HUDEP-2 (cell line): ENCODE measurements around the gene WNT4.
A peak's percentile ranks its signal among the peaks of the same experiment; 100 is the strongest.
"Not testable (repeated sequence)": the region's sequence is repeated elsewhere in the genome, so short reads cannot be mapped to it uniquely, and the experiment has no call there.

Source experiments
- DNase-seq, 76 experiments: peaks; one replicate each; lab custom pipeline; 2025; ENCODE audit not compliant: unreplicated experiment in 76 of 76; lab: John Stamatoyannopoulos, UW

The WNT4 gene

DNA sequence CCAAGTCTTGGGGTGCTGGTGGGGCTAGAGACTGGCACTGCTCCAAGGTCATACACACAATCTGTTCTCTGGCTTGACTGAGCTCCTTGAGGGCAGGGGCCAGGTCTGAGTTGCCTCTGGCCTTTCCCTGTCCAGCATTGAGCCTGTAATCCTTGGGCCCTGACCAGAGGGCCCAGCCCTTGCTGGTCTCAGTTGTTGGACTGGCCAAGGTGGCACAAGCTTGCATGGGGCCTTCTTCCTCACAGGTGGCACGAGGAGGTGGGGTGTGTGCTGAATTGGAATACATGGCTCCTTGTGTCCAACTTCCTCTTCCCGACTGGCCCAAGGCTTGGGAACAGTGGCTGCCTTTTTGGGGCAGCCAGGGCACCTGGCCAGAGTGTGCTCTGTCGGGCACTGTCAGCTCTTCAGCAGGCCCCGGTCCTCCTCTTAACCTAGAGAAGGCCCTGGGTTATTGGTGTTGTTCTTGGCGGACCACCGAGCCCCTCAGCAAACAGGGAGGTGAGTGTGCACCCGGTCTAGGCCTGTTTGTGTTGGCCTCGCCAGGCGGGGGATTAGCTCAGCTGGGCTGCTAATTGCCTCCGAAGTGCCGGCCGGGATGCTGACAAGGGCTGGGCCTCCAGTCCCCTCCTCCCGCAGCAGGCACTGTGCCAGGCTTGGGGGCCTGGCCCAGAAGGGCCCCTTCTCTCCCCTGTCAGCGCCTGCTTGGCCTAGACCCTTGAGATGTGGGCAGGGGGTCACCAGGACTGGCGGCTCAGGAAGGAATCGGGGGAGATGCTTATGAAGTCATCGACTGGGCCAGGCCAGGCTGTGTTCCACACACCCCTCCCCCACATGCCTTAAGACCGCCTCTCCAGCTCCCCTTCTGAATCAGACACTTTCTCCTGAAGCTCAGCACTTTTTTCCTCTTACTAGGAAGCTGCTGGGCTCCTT is 28.5 kb downstream of the WNT4 start:
- DNase-seq = no peak

DNA sequence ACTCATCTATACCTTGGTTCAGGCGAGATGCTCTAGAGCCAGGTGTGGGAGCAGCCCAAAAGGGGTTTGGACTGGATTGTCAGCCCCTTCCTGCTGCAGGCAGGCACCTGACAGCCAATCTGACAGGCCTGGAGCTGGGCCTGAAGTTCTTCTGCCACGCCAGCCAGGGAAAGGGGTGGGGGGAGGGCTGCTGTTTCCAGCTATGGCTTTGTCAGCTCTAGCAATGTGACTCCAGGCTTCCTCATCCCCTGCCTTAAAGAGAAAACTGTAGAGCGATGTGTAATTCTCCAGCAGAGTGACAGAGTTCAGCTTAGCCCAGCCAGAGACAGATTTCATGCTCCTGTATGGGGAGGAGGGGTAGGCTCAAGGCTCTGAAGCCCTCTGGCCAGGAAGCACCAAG is 30.3 kb downstream of the WNT4 start:
- DNase-seq = no peak

DNA sequence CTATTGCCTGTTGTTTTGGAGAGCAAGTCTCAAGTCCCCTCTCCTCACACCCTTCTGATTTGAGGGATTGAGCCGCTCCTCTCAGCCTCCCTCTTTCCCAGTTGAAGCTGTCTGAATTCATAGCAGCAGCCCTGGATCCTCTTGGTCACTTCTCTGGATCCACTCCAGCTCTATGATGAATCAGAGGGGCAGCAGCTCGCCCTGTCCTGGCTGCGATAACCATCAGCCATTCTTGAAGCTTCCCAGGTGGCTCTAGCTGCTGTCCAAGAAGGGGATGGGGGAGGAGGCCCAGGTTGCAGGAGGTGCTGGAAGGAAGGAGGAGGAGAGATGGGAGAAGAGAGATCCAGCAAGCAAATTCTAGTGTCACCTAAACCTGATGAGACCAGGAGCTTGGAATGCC is 31.3 kb downstream of the WNT4 start:
- DNase-seq = no peak

DNA sequence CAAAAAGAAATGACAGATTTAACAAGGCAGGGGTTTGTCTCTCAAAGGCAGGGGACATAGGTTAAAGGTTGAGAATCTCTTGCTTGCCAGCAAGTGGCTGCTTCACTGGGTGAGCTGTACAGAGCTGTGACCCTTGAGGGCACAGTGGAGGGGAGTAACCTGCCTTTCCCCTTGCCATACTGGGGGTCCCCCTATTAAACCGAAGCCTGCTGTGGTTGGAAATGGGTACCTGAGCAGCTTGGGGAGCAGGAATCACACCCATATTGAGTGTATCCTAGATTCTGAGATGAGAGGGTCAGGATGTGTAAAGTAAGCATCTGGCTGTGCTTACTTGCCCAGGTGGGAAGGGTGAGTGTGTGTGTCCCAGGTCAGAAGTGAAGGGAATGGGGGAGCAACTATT is 31.8 kb downstream of the WNT4 start:
- no peak for DNase-seq

DNA sequence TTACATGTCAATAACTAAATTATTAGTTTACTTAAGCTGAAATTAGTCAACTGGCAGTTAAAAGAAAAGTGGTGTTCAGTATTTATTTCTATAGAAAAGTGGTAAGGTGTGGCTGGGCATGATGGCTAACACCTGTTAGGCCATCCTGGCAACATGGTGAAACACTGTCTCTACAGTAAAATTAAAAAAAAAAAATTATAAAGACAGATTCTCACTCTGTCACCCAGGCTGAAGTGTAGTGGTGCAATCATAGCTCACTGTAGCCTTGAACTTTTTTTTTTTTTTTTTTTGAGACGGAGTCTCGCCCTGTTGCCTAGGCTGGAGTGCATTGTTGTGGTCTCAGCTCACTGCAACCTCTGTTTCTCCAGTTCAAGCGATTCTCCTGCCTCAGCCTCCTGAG is 32.9 kb downstream of the WNT4 start:
- DNase-seq = no peak

DNA sequence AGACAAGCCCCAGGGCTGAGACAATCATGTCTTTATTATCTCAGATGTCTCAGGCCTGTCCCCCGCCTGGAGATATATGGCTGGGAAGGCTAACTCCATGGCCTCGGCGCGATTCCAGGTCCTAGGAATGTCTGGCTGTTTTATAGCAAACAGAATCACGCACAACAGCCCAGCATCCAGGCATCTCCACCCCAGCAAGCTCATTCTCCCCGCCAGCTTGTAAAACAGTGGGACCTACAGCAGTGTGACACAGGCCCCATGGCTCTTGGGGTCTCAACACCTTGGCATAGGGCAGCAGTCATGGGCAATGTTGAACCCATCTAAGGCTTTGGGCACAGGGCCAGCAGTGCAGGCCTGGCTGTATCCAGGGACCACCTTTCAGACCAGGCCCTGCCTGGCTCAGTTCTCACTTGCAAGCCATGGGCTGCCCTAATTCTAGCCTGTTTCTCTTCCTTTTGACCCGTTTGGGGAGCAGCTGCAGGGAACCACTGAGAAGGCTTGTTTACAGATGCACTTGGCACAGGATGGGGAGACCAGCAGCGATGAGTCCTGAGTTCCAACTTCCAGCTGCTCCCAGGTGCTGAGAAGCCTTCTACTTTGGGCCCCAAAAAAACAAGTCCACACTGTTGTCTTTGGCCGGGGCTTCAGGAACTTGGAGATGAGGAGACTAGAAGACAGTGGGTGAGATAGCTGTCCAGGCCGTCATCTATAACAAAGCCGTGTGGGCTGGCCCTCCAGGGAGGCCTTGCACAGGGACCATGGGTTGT is 34.4 kb downstream of the WNT4 start:
- no peak for DNase-seq

DNA sequence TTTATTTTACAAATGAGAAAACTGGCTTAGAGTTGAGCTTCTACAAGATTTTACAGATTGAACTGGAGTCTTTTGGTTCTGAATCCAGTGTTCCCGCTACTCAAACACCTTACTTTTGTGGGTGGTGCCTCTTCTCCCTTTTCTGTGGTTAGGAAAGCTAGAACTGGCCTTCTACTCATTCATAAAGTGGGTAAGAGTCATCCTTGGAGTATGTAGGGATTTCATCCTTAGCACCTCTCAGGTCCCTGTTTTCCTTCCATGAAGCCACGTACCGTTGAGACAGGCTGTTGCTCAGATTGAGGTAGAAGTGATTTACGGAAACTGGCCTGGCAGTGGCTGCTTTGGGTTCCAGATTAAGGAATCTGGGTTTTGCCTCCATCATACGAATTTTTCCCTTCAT is 35.8 kb downstream of the WNT4 start:
- no peak for DNase-seq

DNA sequence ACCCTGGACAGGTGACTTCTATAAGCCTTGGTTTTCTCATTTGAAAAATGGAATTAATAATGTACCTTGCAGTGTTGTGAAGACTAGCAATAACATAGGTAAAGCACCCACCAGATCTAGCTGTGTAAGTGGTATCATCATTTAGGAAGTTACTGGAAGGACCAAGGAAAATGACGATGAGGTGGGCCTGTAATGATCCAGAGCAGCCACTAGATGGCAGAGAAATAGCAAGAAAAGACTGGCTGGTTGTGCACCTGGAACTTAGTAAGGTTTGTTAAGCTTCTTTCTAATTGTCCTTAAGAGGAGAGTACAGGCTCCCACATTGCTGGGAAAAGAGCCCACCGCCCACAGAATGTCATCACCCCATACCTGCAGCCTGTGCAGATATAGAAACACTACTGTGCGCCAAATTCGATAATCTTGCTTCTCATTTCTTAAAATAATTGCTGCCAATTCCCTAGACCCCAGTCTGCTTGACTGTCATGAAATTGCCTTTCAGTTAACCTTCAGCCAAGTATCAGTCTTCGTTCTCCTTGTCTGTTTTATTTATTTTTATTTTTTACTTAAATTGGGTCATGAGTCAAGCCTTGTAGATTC is 37.2 kb downstream of the WNT4 start:
- DNase-seq = peak in 19 of 76 experiments; percentile 5 to 54 (median 19)

DNA sequence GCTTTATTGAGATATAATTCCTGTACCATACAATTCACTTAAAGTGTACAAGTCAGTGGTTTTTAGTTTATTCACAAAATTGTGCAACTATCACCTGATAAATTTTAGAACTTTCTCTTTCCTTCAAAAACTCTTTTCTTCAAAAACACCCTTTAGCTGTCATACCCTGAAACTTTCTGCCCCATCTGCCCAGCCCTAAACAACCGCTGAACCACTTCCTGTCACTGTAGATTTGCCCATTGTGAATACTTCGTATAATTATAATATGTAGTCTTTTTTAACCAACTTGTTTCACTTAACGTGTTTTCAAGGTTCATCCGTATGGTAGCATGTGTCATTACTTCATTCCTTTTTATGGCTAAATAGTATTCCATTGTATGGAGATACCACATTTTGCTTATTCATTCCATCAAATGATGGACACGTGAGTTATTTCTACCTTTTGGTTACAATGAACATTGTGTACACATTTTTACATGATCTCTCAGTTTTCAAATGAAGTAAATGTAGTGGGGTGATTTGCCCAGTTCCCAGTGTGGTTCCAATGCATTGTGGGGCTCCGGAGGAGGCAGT is 37.9 kb downstream of the WNT4 start:
- DNase-seq = no peak

DNA sequence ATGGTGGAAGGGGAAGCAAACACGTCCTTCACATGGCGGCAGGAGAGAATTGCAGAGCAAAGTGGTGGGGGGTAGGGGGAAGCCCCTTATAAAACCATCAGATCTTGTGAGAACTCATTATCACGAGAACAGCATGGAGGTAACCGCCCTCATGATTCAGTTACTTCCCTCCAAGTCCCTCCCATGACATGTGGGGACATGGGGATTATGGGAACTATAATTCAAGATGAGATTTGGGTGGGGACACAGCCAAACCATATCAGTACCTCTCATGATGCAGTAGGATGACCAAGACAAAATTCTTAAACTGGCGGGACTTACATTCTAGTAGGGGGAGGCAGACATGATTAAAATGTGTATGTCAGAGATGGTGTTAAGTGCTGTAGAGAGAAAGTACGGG is 38.8 kb downstream of the WNT4 start:
- DNase-seq = peak in 13 of 76 experiments; percentile 4 to 45 (median 12)

DNA sequence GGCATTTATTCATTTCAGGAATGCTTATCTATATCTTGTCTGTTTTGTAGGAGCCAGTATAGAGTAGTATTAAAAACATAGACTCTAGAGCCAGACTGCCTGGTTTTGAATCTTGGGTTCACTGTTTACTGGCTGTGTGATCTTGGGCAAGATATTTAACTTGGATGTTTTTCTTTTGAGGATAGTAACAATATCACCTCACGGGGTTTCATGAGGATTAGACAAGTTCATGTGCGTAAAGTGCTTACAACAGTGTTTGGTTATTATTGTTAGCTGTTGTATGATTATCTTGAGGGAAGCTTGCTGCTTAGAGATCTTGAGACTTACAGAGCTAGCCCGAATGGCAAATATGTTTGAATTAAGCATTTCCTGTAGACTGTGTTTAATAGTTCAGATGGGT is 40.2 kb downstream of the WNT4 start:
- no peak for DNase-seq

DNA sequence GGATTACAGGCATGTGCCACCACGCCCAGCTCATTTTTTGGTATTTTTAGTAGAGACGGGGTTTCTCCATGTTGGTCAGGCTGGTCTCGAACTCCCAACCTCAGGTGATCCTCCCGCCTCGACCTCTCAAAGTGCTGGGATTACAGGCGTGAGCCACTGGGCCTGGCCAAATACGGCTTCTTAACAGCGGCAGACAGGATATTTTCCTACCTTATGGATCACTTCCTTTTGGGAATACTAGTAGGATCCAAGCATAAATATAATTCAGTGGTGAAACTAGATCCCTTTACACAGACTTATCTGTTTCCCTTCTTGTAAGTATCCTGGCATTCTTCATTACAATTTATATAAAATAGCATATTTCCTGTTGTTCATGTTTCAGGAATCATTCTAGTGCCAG is 40.9 kb downstream of the WNT4 start:
- no peak for DNase-seq

DNA sequence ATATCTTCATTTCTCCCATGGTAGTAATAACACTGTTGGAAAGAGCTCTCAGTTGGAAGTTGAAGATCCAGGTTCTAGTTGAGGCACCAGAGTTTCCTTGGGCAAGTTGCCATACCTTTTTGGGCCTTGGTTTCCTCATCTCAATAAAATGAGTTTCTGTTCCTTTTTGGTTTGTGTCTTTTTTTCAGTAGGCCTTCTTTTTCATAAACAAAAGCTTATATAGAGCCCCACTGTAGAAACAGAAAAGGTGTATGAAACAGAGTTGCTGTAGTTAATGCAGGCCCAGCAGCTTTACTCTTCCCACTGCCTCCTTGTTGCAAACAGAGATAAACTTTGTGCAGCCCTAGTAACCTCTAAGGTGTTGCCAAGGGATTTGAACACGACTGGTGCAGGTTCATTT is 41.7 kb downstream of the WNT4 start:
- DNase-seq = no peak

DNA sequence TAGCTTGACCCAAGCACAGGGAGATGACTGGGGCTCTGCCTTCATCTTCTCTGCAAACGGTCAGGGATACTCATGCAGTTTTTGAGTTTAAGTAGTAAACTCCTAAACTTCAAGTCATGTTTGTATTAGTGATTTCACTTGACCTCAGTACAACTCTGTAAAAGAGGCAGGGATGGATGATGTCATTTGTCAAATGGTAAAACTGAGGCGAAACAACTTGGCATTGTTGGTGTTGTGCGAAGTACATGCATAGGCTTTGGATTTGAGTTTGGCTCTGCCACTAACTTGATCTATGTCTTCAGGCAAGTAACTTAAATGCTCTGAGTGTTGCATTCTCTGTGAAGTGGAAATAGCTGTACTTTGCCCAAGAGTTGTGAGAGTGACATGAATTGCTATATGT is 42.7 kb downstream of the WNT4 start:
- no peak for DNase-seq

DNA sequence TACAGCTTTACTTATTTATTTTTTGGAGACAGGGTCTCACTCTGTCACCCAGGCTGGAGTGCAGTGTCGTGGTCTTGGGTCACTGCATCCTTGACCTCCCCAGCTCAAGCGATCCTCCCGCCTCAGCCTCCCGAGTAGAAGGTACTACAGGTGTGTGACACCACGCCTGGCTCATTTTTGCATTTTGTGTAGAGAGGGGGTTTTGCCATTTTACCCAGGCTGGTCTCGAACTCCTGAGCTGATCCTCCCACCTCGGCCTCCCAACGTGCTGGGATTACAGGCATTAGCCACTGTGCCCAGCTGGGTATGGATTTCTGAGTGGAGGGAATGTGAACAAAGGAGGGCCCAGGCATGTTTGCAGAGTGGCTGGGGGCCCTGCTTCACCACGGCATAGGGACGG is 44.1 kb downstream of the WNT4 start:
- no peak for DNase-seq

DNA sequence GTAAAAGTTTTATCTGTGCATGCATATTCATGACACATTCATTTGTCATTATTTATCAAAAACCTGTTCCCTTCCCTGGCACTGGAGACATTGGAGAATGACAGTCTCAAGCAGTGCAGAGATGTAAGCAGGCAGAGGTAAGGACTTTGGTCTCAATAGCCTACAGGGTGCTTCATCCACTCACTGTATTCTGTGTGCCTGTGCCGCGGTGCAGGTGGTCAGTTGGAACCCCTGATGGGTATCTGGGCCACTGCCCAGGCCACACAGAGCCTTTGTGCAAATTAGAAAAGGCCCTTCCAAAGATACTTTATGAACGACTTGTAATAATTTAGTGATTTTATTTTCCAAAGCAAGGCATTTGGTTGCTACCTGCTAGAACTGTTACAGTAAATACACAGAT is 46.4 kb downstream of the WNT4 start:
- no peak for DNase-seq

DNA sequence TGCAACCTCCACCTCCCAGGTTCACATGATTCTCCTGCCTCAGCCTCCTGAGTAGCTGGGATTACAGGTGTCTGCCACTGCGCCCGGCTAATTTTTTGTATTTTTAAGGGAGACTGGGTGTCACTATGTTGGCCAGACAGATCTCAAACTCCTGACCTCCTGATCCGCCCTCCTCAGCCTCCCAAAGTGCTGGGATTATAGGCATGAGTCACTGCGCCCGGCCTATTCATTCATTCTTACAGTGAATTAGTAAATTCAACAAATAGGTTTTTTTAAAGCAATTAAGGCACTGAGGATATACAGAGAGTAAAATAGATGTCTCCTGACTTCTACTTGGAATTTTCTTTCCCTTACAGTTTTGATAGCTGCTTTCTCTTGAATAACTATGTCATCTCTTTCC is 46.9 kb downstream of the WNT4 start:
- DNase-seq = no peak

DNA sequence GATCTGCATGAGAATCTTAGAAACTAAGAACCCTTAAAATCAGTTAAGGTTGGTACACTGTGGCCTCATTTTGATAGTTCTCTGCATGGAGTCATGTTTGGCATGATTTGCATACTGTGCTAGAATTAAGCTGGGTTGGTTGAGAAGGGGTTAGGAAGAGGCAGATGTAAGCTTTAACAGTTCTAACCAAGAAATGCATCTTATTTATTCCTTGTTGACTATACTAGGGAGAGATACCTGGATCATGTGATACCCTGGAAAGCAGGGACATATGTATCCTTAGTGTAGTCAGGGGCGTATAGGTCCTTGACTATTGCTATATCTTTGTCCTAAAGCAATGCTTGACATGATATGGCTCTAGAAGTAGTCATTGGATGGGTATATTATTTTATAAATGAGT is 49.4 kb downstream of the WNT4 start:
- no peak for DNase-seq

DNA sequence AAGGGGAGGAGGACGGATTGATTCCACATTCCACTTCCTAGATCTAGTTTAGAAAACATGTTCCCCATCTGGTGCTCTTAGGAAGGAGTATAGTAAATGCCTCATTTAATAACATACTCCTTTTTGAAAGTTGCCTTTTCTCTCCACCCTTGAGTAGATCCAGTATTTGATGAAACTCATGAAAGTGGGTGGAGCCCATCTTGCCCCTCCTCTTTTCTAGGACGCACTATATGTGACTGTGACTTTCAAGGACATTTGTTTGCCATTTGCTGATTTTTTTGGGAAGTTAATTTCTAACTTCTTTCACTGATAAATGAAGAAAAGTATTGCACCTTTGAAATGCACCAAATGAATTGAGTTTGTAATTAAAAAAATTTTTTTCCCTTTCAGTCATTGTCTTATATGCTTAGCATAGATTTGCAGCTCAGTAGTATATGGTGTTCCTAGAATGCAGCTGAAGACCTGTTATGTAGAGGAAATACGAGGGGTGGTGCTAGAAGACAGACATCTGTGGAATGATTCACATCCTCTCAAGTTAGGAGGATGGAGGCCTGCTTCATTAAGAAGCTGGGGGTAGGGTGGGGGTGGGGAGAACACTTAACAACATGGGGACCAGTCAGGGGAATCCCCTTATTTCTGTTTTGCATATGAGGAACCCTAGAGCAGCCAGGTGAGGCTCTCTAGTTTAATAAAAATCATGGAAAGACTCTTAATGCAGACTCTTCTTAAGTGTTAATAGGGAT is 50.7 kb downstream of the WNT4 start:
- DNase-seq = not testable (repeated sequence)

DNA sequence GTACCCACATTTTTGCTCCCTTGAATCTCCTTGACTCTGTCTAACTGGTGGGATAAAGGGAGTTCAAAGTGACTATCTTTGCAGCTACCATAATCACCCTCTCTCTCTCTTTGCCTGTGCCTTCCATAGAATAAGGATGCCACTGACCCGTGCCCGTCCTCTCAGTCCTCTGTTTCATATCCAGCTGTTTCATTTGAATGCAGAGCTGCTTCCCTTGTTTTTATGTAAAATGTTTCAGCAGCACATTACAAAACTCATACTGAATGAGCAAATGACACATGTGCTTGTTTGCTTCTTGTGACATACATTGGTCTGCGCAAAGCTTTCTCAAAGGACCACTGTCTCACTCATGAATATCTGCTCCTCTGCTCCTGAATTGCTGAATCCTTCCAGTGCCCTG is 52.0 kb downstream of the WNT4 start:
- DNase-seq = no peak

DNA sequence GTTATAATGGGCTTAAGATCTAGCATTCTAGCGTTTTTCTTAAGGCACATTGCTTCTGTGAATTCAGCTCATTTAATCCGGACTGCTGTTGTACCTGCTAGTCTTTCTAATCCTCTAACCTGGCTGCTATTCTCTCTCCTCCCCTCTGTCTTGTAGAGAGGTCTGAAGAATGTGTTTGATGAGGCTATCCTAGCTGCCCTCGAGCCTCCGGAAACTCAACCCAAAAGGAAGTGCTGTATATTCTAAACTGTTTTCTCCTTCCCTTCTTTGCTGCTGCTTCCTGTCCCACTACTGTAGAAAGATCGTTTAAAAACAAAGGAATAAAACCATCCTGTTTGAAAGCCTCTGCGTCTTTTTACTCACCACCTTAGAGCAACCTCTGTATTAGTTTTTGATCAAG is 53.1 kb downstream of the WNT4 start:
- DNase-seq = no peak
